GM10847 (cell line): Measurements from ENCODE around the gene FBXW9.

Experiments
- POLR2A ChIP-seq: IDR thresholded peaks from 2 replicates; pipeline ENCODE4 v1.6.1; 2011; ENCODE audit not compliant: insufficient read length; ENCODE audit errors: extremely low read depth

The FBXW9 gene

GRCh38 chr19:12696366-12697335 lies at the start of gene FBXW9:
TSS of gene FBXW9 (minus strand) at chr19:12696631. CDS start at chr19:12696581, 50 bp downstream.
- peak; percentile 53 for TF ChIP-seq POLR2A

- TF ChIP-seq POLR2A: no peak
Measured at GRCh38 chr19:12745166-12745897, 48.9 kb upstream of the FBXW9 start.

GRCh38 chr19:12737835-12738351 lies 41.5 kb upstream of the FBXW9 start:
- TF ChIP-seq POLR2A: no peak

GRCh38 chr19:12736995-12737834 lies 40.8 kb upstream of the FBXW9 start, which contains the start of gene GET3:
TSS of gene GET3 (plus strand) at chr19:12737497. CDS start at chr19:12737506, 9 bp downstream.
- peak; percentile 84 for TF ChIP-seq POLR2A

GRCh38 chr19:12733369-12734214 lies 37.2 kb upstream of the FBXW9 start:
- TF ChIP-seq POLR2A: no peak

GRCh38 chr19:12731337-12731736 lies 34.9 kb upstream of the FBXW9 start:
- no peak for TF ChIP-seq POLR2A

- no peak for TF ChIP-seq POLR2A
Measured at GRCh38 chr19:12730064-12730463, 33.6 kb upstream of the FBXW9 start.

- no peak for TF ChIP-seq POLR2A
Measured at GRCh38 chr19:12727745-12728433, 31.5 kb upstream of the FBXW9 start.

- TF ChIP-seq POLR2A: no peak
Measured at GRCh38 chr19:12726988-12727316, 30.5 kb upstream of the FBXW9 start.

- no peak for TF ChIP-seq POLR2A
Measured at GRCh38 chr19:12723641-12724426, 27.4 kb upstream of the FBXW9 start, which contains the start of gene TNPO2. TSS of gene TNPO2 (minus strand) at chr19:12723932. CDS start at chr19:12720977, 2,955 bp downstream.

GRCh38 chr19:12723381-12723640 lies 26.9 kb upstream of the FBXW9 start:
- TF ChIP-seq POLR2A: no peak

GRCh38 chr19:12722566-12723380 lies 26.3 kb upstream of the FBXW9 start:
- TF ChIP-seq POLR2A: no peak
